ACHN (cell line): ENCODE data around the gene ADORA2A.
A peak's percentile ranks its signal among the peaks of the same experiment; 100 is the strongest.
"Not testable (repeated sequence)": the region's sequence is repeated elsewhere in the genome, so short reads cannot be mapped to it uniquely, and the experiment has no call there.

Source experiments
- DNase-seq: peaks from one replicate; pipeline ENCODE4 v3.0.0-alpha.2; 2015
- in situ Hi-C: cut with HindIII; loops from 2 replicates; pipeline ENCODE4 v1.10.0; 2017; ENCODE audit warnings: low sequenced_read_pairs, low pct_ligation_motif_present, low pct_unique_long_range_greater_than_20kb

Gene ADORA2A

DNA sequence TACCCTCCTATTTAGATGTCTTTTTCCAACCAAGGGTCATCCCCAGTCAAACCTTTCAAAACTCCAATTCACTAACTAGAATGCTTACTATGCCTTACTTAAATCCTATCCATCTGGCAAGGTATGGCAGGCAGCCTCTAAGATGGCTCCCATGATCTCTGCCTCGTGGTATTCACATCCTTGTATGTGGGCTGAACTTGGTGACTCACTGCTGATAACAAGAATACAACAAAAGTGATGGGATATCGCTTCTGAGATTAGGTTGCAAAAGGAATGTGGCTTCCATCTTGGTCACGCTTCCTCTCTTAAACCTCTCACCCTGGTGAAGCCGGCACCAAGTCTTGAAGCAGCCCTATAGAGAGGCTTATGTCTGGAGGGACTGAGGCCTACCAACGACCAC, 38.2 kb downstream of the ADORA2A start:
- in situ Hi-C loops, result no loop called here
- peak; percentile 16 for DNase-seq

DNA sequence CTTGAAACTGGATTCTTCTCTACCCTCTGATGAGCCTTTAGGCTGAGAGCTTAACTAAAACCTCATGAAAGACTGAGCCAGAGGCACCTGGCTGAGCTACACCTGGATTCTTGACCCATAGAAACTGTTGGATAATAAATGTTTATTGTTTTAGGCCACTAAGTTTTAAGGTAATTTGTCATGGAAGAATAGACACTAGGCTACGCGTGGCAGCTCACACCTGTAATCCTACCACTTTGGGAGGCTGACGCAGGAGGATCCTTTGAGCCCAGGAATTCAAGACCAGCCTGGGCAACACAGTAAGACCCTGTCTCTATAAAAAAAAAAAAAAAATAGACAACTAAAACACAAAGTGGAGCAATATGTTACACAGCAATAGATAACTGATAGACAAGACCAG, 38.6 kb downstream of the ADORA2A start:
- no peak for DNase-seq
- in situ Hi-C loops, result no loop called here

DNA sequence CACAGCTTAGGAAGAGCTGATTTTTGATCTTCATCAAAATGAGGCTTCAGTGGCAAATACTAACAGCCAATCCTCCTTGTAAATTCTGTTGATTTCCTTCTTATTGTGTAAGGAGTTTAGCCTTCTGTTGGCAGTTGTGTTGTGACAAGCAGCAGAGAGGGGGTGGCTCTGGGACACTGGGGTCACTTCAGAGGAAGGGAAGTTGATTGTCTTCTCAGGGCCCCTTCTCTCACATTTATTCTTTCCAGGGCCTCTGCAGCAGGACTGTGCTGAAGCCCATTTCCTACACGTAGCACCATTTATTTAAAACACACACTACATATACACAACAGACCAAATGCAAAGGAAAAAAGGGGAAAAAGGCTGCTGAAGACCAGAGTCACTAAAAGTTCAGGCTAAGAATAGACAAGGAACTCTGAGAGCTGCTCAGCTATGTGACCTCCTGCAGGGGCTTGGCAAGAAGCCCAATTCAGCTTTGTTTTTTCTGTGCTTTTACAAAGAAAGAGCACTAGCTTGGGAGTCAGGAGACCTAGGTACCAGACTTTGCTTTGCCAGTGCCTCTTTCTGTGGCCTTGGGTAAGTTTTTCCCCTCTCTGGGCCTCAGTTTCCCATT, 39.4 kb downstream of the ADORA2A start:
- in situ Hi-C loops, result no loop called here

GRCh38 chr22:24467340-24467739, 39.9 kb downstream of the ADORA2A start:
- no peak for DNase-seq
- in situ Hi-C loops, result no loop called here

More for the DNA sequence above, 39.4 kb downstream of the ADORA2A start:
- peak; percentile 59 for DNase-seq

DNA sequence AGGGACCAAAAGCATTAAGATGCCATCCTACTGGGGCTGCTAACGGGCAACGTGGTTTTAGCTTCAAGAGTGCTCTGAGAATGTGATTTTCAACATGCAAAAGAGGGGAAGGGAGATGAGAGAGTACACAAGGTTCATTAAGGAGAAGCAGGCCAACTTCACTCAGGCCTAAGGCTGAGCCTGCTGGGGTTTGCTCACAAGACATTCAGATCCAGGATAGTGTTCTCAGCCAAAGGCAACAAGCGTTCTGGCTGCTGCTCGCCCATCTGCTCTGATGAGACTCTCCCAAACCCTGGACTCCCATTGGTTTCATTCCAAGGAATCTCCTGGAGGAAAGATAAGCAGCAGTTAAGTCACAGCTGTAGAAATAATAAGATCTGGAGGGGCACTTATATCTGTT, 44.2 kb downstream of the ADORA2A start:
- in situ Hi-C loops, result no loop called here
- no peak for DNase-seq

GRCh38 chr22:24473284-24473683, 45.9 kb downstream of the ADORA2A start:
- no peak for DNase-seq
- in situ Hi-C loops, result no loop called here

- peak; percentile 92 for DNase-seq
- in situ Hi-C loops, result no loop called here
Observed at GRCh38 chr22:24474221-24474620, 46.8 kb downstream of the ADORA2A start.

GRCh38 chr22:24474649-24475255, 47.4 kb downstream of the ADORA2A start:
- DNase-seq, result no peak
- in situ Hi-C loops, result no loop called here

GRCh38 chr22:24481641-24482040, 54.2 kb downstream of the ADORA2A start:
- in situ Hi-C loops, result no loop called here
- DNase-seq, result no peak

- DNase-seq, result peak; percentile 28
Observed at GRCh38 chr22:24482575-24482974, 55.2 kb downstream of the ADORA2A start.

DNA sequence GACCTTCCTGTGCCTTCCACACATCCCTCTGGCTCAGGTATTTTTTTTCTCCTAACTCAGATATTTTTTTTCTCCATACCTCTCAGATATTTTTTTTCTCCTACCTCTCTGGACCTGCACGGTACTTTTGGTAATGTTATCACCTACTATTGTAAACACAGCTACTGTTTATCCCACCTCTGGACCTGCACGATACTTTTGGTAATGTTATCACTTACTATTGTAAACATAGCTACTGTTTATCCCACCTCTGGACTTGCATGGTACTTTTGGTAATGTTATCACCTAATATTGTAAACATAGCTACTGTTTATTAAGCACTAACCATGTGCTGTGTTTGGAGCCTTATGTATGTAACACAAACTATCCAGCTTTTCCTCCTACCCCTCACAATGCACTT, 55.6 kb downstream of the ADORA2A start:
- in situ Hi-C loops, result no loop called here
- DNase-seq, result no peak

More at GRCh38 chr22:24482575-24482974, 55.2 kb downstream of the ADORA2A start:
- in situ Hi-C loops, result no loop called here

DNA sequence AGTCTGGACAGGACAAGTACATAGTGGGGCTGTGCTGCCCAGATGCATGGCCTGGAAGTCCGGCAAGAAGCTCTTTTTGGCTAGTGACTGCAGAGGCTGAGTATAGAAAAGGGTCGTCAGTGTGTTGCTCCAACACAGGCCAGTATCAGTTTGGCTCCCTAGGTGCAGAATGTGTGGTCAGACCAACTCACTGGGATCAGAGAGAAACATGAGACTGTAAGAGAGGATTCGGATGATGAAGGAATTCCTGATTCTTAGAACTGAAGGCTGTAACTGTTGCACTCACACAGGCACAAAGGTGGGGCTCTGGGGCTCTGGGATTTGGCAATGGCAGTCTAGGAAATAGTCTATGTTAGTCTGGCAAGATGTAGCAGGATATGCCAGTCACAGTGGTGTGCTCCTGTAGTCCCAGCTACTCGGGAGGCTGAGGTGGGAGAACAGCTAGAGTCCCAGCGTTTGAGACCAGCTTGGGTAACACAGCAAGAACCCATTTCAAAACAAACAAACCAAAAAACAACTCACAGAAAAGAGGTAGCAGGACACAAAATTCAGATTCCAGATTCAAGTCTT, 56.7 kb downstream of the ADORA2A start:
- in situ Hi-C loops, result no loop called here
- no peak for DNase-seq

GRCh38 chr22:24485170-24485569, 57.8 kb downstream of the ADORA2A start:
- in situ Hi-C loops, result no loop called here
- DNase-seq, result no peak

DNA sequence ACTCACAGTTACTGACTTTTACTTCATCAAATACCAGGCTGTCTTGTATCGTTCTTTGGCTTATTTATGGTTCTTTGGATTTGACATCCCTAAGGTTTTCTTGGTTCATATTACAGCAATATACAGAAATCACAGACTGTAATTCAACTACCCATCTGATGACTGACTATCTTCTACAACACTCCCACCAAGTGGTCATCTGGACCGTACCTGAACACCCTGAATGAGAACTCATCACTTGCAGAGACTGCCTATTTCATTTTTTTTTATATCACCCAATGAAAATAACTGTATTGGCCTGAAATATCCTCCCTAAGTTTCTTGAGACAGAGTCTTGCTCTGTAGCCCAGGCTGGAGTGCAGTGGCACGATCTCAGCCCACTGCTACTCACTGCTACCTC, 58.2 kb downstream of the ADORA2A start:
- DNase-seq, result peak; percentile 19
- in situ Hi-C loops, result no loop called here

DNA sequence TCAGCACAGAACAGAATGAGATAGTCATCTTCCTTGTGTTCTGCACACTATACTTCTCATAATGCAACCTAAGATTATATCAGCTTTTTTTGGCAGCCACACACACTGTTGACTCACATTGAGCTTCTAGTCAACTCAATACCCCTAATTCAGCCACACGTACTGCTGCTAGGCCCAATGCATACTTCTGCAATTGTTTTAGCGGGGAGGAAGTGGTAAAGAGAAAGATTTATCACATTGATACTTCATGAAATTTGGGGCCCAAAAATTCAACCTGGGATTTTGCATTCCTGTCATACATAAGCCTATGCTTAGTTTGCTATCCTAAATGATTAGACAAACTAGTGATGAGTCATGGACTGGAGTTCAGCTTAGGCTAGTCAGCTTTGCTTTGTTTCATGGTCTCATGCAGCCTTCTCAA, 59.1 kb downstream of the ADORA2A start:
- in situ Hi-C loops, result no loop called here
- peak; percentile 45 for DNase-seq

GRCh38 chr22:24489011-24489410, 61.6 kb downstream of the ADORA2A start:
- in situ Hi-C loops, result no loop called here
- DNase-seq, result no peak

DNA sequence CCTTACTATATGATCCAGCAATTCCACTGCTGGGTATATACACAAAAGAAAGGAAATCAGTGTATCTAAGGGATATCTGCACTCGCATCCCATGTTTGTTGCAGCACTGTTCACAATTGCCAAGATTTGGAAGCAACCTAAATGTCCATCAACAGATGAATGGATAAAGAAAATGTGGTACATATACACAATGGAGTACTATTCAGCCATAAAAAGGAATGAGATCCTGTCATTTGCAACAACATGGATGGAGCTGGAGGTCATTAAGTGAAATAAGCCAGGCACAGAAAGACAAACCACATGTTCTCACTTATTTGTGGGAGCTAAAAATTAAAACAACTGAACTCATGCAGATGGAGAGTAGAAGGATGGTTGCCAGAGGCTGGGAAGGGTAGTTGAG, 62.0 kb downstream of the ADORA2A start:
- DNase-seq, result not testable (repeated sequence)

More for the DNA sequence above, 62.0 kb downstream of the ADORA2A start:
- in situ Hi-C loops, result not testable (repeated sequence)
